OCI-LY1 (cell line): ENCODE data around the gene FMO2.

ENCODE experiments used
- H2AFZ ChIP-seq: fragments of 200-600 bp; sonication (generic), shearing (Covaris generic); 2 replicates; pipeline ENCODE4 v1.6.0; 2014; ENCODE audit warnings: antibody characterized with exemption, mild to moderate bottlenecking, low read length
- H3F3A ChIP-seq: fragments of 200-600 bp; sonication (generic), shearing (Covaris generic); 2 replicates; pipeline ENCODE4 v1.6.0; 2014; ENCODE audit warnings: mild to moderate bottlenecking, antibody characterized with exemption, low read length, moderate library complexity; ENCODE audit not compliant: insufficient read depth
- H3K27ac ChIP-seq: fragments of 200-600 bp; sonication (generic); 2 replicates; pipeline ENCODE4 v1.5.1; 2014; ENCODE audit warnings: low read length, mixed run types, mild to moderate bottlenecking, low read depth; ENCODE audit not compliant: poor library complexity, severe bottlenecking
- H3K27me3 ChIP-seq: fragments of 200-600 bp; sonication (generic); 2 replicates; pipeline ENCODE4 v1.6.0; 2014; ENCODE audit warnings: antibody characterized with exemption, mild to moderate bottlenecking, low read length, moderate library complexity; ENCODE audit not compliant: insufficient read depth
- H3K36me3 ChIP-seq: fragments of 200-600 bp; sonication (generic); 2 replicates; pipeline ENCODE4 v1.6.1; 2014; ENCODE audit warnings: mild to moderate bottlenecking, antibody characterized with exemption, low read length, moderate library complexity, mixed read lengths; ENCODE audit not compliant: insufficient read depth
- H3K4me1 ChIP-seq: fragments of 200-600 bp; sonication (generic); 2 replicates; pipeline ENCODE4 v1.5.1; 2014; ENCODE audit warnings: mild to moderate bottlenecking, low read length, moderate library complexity; ENCODE audit not compliant: insufficient read depth, severe bottlenecking
- H3K4me2 ChIP-seq: fragments of 200-600 bp; sonication (generic), shearing (Covaris generic); 2 replicates; pipeline ENCODE4 v1.6.1; 2014; ENCODE audit warnings: low read length
- H3K4me3 ChIP-seq: fragments of 200-600 bp; sonication (generic); 2 replicates; pipeline ENCODE4 v1.5.1; 2014; ENCODE audit warnings: low read length, low read depth, mild to moderate bottlenecking, mixed read lengths; ENCODE audit not compliant: poor library complexity, severe bottlenecking
- H3K79me2 ChIP-seq: fragments of 200-600 bp; shearing (Covaris generic); 2 replicates; pipeline ENCODE4 v1.6.1; 2016; ENCODE audit warnings: mixed run types, low read length, mixed read lengths; ENCODE audit not compliant: insufficient read depth
- H3K9ac ChIP-seq: fragments of 200-600 bp; sonication (generic), shearing (Covaris generic); 2 replicates; pipeline ENCODE4 v1.6.1; 2014; ENCODE audit warnings: mild to moderate bottlenecking, low read length, mixed read lengths
- H3K9me2 ChIP-seq: fragments of 200-600 bp; sonication (generic), shearing (Covaris generic); 2 replicates; pipeline ENCODE4 v1.6.1; 2014; ENCODE audit warnings: low read depth, mild to moderate bottlenecking, low read length, mixed read lengths
- H3K9me3 ChIP-seq: fragments of 200-600 bp; shearing (Covaris generic); 2 replicates; pipeline ENCODE4 v1.6.1; 2014; ENCODE audit warnings: low read length, mixed read lengths
- H4K20me1 ChIP-seq: fragments of 200-600 bp; sonication (generic), shearing (Covaris generic); 2 replicates; pipeline ENCODE4 v1.6.0; 2016; ENCODE audit warnings: mild to moderate bottlenecking, low read length; ENCODE audit not compliant: insufficient read depth
- CTCF ChIP-seq: fragments of 200-600 bp; sonication (generic), shearing (Covaris generic); IDR thresholded peaks from 2 replicates; pipeline ENCODE4 v1.5.1; 2017; ENCODE audit warnings: mild to moderate bottlenecking, antibody characterized with exemption, low read length, moderate library complexity, mixed read lengths
- EZH2 ChIP-seq: fragments of 200-600 bp; sonication (generic), shearing (Covaris generic); IDR thresholded peaks from 2 replicates; pipeline ENCODE4 v1.8.0; 2017; ENCODE audit warnings: borderline replicate concordance, mixed run types, mild to moderate bottlenecking, antibody characterized with exemption, low read length, moderate library complexity, mixed read lengths

The FMO2 gene

GRCh38 chr1:171174560-171175294 lies 10.4 kb upstream of the FMO2 start:
- Histone ChIP-seq H3K4me1 (no peaks in the 10 kb centered on the region), H3K79me2 (no peaks in the 10 kb centered on the region), H3K9ac (no peak overlapping the region), H3K4me2 (no peak overlapping the region), H3K27me3 (no peaks in the 10 kb centered on the region), H2AFZ (no peak overlapping the region), H4K20me1 (no peaks in the 10 kb centered on the region), H3F3A (no peaks in the 10 kb centered on the region), H3K27ac (no peak overlapping the region), H3K36me3 (no peaks in the 10 kb centered on the region), H3K9me2 (no peaks in the 10 kb centered on the region), H3K4me3 (no peak overlapping the region), H3K9me3 (no peaks in the 10 kb centered on the region)
- TF ChIP-seq CTCF = no peak
- no peak for TF ChIP-seq EZH2

DNA sequence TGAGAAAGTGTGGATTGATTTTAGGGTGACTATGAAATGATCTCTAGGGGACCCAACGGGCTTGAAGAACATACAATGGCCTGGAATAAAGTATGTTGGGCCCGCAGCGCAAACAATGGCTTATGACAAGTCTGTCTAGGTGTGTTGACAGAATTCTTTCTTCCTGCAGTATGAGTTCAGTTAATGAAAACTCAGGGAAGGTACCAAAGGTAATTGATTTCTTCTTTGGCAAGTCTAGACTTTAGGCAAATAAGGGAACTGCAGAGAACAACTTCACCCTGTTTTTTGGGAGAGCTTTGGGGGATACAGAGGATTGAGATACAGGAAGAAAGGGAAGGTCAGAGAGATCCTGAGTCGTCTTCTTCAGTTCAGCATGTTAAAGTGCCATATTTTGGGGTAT lies 7.8 kb upstream of the FMO2 start:
- Histone ChIP-seq H3K79me2 (no peaks in the 10 kb centered on the region), H3K4me3 (no peak overlapping the region), H3K4me1 (no peaks in the 10 kb centered on the region), H3K9me3 (no peaks in the 10 kb centered on the region), H4K20me1 (no peaks in the 10 kb centered on the region), H3K36me3 (no peaks in the 10 kb centered on the region), H3K27me3 (no peaks in the 10 kb centered on the region), H3F3A (no peaks in the 10 kb centered on the region), H3K27ac (no peak overlapping the region), H2AFZ (no peak overlapping the region), H3K9ac (no peak overlapping the region), H3K9me2 (no peaks in the 10 kb centered on the region), H3K4me2 (no peak overlapping the region)
- TF ChIP-seq CTCF = no peak
- TF ChIP-seq EZH2 = no peak

GRCh38 chr1:171179318-171180227 lies 5.5 kb upstream of the FMO2 start:
- Histone ChIP-seq H2AFZ (no peak overlapping the region), H3K36me3 (no peaks in the 10 kb centered on the region), H3K27me3 (no peaks in the 10 kb centered on the region), H3K4me2 (no peak overlapping the region), H3K9me3 (no peaks in the 10 kb centered on the region), H3K4me3 (no peak overlapping the region), H3K27ac (no peak overlapping the region), H3K4me1 (no peaks in the 10 kb centered on the region), H3K9ac (no peak overlapping the region), H4K20me1 (no peaks in the 10 kb centered on the region), H3K79me2 (no peaks in the 10 kb centered on the region), H3K9me2 (no peaks in the 10 kb centered on the region), H3F3A (no peaks in the 10 kb centered on the region)
- TF ChIP-seq EZH2 (no peak), CTCF (no peak)
